Common myeloid progenitor, CD34-positive (primary cell): Measurements from ENCODE around the gene CHRND.

Source experiments
- CTCF ChIA-PET: fragments of 350-600 bp; sonication (Branson Sonifier 250); formaldehyde crosslinking; loops from one replicate; lab custom pipeline; 2021; ENCODE audit warnings: antibody characterized with exemption; lab: Charles Lee
- POLR2A ChIA-PET: fragments of 350-600 bp; sonication (Branson Sonifier 250); formaldehyde crosslinking; loops from one replicate; lab custom pipeline; 2021; ENCODE audit warnings: antibody characterized with exemption; lab: Charles Lee
- DNase-seq, 3 donors: peaks; one replicate each; pipeline versions ENCODE4 v3.0.0 to v3.0.0-alpha.2; 2013
- H3K27ac ChIP-seq, 2 experiments: 1 replicate in 1 of 2; 2 replicates in 1 of 2; pipeline ENCODE4 v1.7.0; 2013; ENCODE audit warnings: inconsistent platforms in 2 of 2, low read length in 2 of 2, mild to moderate bottlenecking in 2 of 2, low read depth in 1 of 2, moderate library complexity in 1 of 2; ENCODE audit not compliant: severe bottlenecking in 2 of 2, insufficient read depth in 1 of 2, poor library complexity in 1 of 2
- H3K27me3 ChIP-seq, 5 experiments: replicated peaks in 2 of 5; 1 replicate in 3 of 5; 2 replicates in 2 of 5; pipeline versions ENCODE4 v1.6.1 to v1.7.0; 2013; ENCODE audit warnings: low read length in 4 of 5, mild to moderate bottlenecking in 2 of 5, moderate library complexity in 2 of 5, inconsistent platforms in 1 of 5; ENCODE audit not compliant: insufficient read depth in 5 of 5, control insufficient read depth in 4 of 5
- H3K36me3 ChIP-seq, 4 experiments: 1 replicate in 2 of 4; 2 replicates in 2 of 4; pipeline versions ENCODE4 v1.6.1 to v1.7.0; 2013; ENCODE audit warnings: low read length in 3 of 4, control low read depth in 1 of 4, mild to moderate bottlenecking in 1 of 4; ENCODE audit not compliant: control insufficient read depth in 4 of 4, insufficient read depth in 4 of 4
- H3K4me1 ChIP-seq, 4 experiments: 1 replicate in 3 of 4; 2 replicates in 1 of 4; pipeline versions ENCODE4 v1.6.1 to v1.7.1; 2013; ENCODE audit warnings: low read length in 3 of 4, mild to moderate bottlenecking in 3 of 4, control low read depth in 1 of 4, inconsistent platforms in 1 of 4, moderate library complexity in 1 of 4; ENCODE audit not compliant: control insufficient read depth in 4 of 4, insufficient read depth in 4 of 4; ENCODE audit errors: control extremely low read depth in 1 of 4
- H3K4me3 ChIP-seq, 7 experiments: 1 replicate in 4 of 7; 2 replicates in 3 of 7; pipeline versions ENCODE4 v1.5.1 to v1.7.0; 2013; ENCODE audit warnings: mild to moderate bottlenecking in 7 of 7, low read length in 6 of 7, moderate library complexity in 6 of 7, inconsistent platforms in 2 of 7, low read depth in 2 of 7, control low read depth in 1 of 7; ENCODE audit not compliant: insufficient read depth in 4 of 7, control insufficient read depth in 1 of 7; ENCODE audit errors: extremely low read depth in 1 of 7
- H3K9me3 ChIP-seq, 5 experiments: 1 replicate in 4 of 5; 2 replicates in 1 of 5; pipeline versions ENCODE4 v1.6.1 to v1.7.1; 2013; ENCODE audit warnings: low read length in 4 of 5, mild to moderate bottlenecking in 2 of 5, inconsistent platforms in 1 of 5, low read depth in 1 of 5, moderate library complexity in 1 of 5; ENCODE audit not compliant: control insufficient read depth in 4 of 5, insufficient read depth in 2 of 5; ENCODE audit errors: control extremely low read depth in 1 of 5
- WGBS: methylation state at CpG from one replicate; pipeline ENCODE4 v1.1.5; 2013; ENCODE audit not compliant: insufficient coverage; 5-methylcytosine and 5-hydroxymethylcytosine counted together

The CHRND gene

GRCh38 chr2:232549655-232550353, 23.8 kb downstream of the CHRND start:
- CTCF ChIA-PET, result interaction anchor here (0.6 to 1.6 kb wide), 3 partner anchors 18 to 28 kb away, joined by 3 to 4 read pairs (median 3); no protein-coding TSS in a partner anchor
- Histone ChIP-seq H3K27ac (peak overlapping the region; percentile 74 to 90), H3K4me3 (peak overlapping the region; percentile 79 to 91 (median 87)), H3K36me3 (peaks cover 7 to 24% (median 17%) of the 10 kb centered on the region in 4 experiments), H3K27me3 (no peaks in the 10 kb centered on the region), H3K4me1 (peaks cover 11 to 28% (median 18%) of the 10 kb centered on the region in 4 experiments), H3K9me3 (peaks cover 0 to 4% (median 0%) of the 10 kb centered on the region in 5 experiments)
- POLR2A ChIA-PET, result interaction anchor here (1.2 kb wide), 1 partner anchor 26 kb away, joined by 3 read pairs; no protein-coding TSS in a partner anchor
- peak in 1 of 3 donors; percentile 68 for DNase-seq
- 17% methylated on average over 12 of the region's 21 CpGs for WGBS

GRCh38 chr2:232550354-232551249, 24.6 kb downstream of the CHRND start, which contains the start of the genes EIF4E2 and TIGD1:
EIF4E2 (plus strand) TSS chr2:232550689; CDS start chr2:232550725, 36 bp downstream.
TIGD1 (minus strand) TSS chr2:232550557; CDS start chr2:232549882, 675 bp downstream.
- WGBS, result 0% methylated on average over 52 of the region's 81 CpGs
- H3K4me3 ChIP-seq, result peak within 1 kb of the TSS; percentile 79 to 91 (median 87)
- peak; percentile 95 to 99 (median 98) for DNase-seq
- H3K27me3 ChIP-seq, result no peaks in the 10 kb centered on the region
- POLR2A ChIA-PET, result interaction anchor here (0.6 to 1.2 kb wide), 3 partner anchors 12 to 39 kb away, joined by 3 to 4 read pairs (median 3); no protein-coding TSS in a partner anchor
- H3K27ac ChIP-seq, result peak within 1 kb of the TSS; percentile 74 to 90
- CTCF ChIA-PET, result interaction anchor here (0.6 to 1.6 kb wide), 2 partner anchors 19 to 28 kb away, joined by 3 to 4 read pairs; no protein-coding TSS in a partner anchor
- peaks cover 11 to 28% (median 18%) of the 10 kb centered on the region in 4 experiments for H3K4me1 ChIP-seq
- H3K36me3 ChIP-seq, result peaks cover 7 to 26% (median 15%) of the 10 kb centered on the region in 4 experiments
- peaks cover 0 to 4% (median 0%) of the 10 kb centered on the region in 5 experiments for H3K9me3 ChIP-seq

GRCh38 chr2:232551250-232551638, 25.3 kb downstream of the CHRND start:
- peaks cover 0 to 4% (median 0%) of the 10 kb centered on the region in 5 experiments for H3K9me3 ChIP-seq
- POLR2A ChIA-PET, result interaction anchor here (0.6 to 1.2 kb wide), 3 partner anchors 11 to 40 kb away, joined by 3 to 4 read pairs (median 3); no protein-coding TSS in a partner anchor
- H3K27ac ChIP-seq, result peak overlapping the region; percentile 74 to 90
- peaks cover 3 to 27% (median 14%) of the 10 kb centered on the region in 4 experiments for H3K36me3 ChIP-seq
- H3K4me1 ChIP-seq, result peaks cover 11 to 27% (median 16%) of the 10 kb centered on the region in 4 experiments
- no peaks in the 10 kb centered on the region for H3K27me3 ChIP-seq
- H3K4me3 ChIP-seq, result peak overlapping the region; percentile 70 to 91 (median 87)
- DNase-seq, result peak in 2 of 3 donors; percentile 65 to 73
- WGBS, result 0% methylated on average over 1 of the region's 7 CpGs
- CTCF ChIA-PET, result interaction anchor here (1.6 kb wide), 1 partner anchor 29 kb away, joined by 4 read pairs; no protein-coding TSS in a partner anchor

GRCh38 chr2:232551776-232552175, 25.8 kb downstream of the CHRND start:
- WGBS, result 92% methylated on average over 4 of the region's 4 CpGs
- peaks cover 11 to 23% (median 14%) of the 10 kb centered on the region in 4 experiments for H3K4me1 ChIP-seq
- ChIA-PET POLR2A (no interaction called here), CTCF (no interaction called here)
- peak overlapping the region in 4 of 7 experiments; percentile 86 to 91 (median 90) for H3K4me3 ChIP-seq
- DNase-seq, result no peak
- H3K27me3 ChIP-seq, result no peaks in the 10 kb centered on the region
- H3K9me3 ChIP-seq, result peaks cover 0 to 3% (median 0%) of the 10 kb centered on the region in 5 experiments
- H3K36me3 ChIP-seq, result peaks cover 4 to 28% (median 12%) of the 10 kb centered on the region in 4 experiments
- no peak overlapping the region for H3K27ac ChIP-seq

- H3K4me3 ChIP-seq, result no peak overlapping the region
- DNase-seq, result no peak
- no peaks in the 10 kb centered on the region for H3K9me3 ChIP-seq
- H3K27me3 ChIP-seq, result no peaks in the 10 kb centered on the region
- 97% methylated on average over 3 of the region's 3 CpGs for WGBS
- POLR2A ChIA-PET, result no interaction called here
- H3K36me3 ChIP-seq, result peaks cover 12 to 48% (median 31%) of the 10 kb centered on the region in 4 experiments
- H3K4me1 ChIP-seq, result peaks cover 5 to 13% (median 10%) of the 10 kb centered on the region in 4 experiments
- CTCF ChIA-PET, result no interaction called here
- no peak overlapping the region for H3K27ac ChIP-seq
These were observed 30.5 kb downstream of the CHRND start for GRCh38 chr2:232556426-232556825.

- peaks cover 10 to 78% (median 49%) of the 10 kb centered on the region in 4 experiments for H3K36me3 ChIP-seq
- DNase-seq, result no peak
- no peaks in the 10 kb centered on the region for H3K27me3 ChIP-seq
- POLR2A ChIA-PET, result interaction anchor here (1.5 kb wide), 1 partner anchor 12 kb away, joined by 4 read pairs; the partner anchor contains the start of gene EIF4E2
- CTCF ChIA-PET, result interaction anchor here (1.3 to 2.1 kb wide), 2 partner anchors 9 kb away, joined by 4 to 8 read pairs; no protein-coding TSS in a partner anchor
- H3K4me1 ChIP-seq, result no peaks in the 10 kb centered on the region
- H3K9me3 ChIP-seq, result no peaks in the 10 kb centered on the region
- H3K4me3 ChIP-seq, result no peak overlapping the region
- WGBS, result 94% methylated on average over 7 of the region's 8 CpGs
- H3K27ac ChIP-seq, result no peak overlapping the region
These were observed 36.7 kb downstream of the CHRND start for GRCh38 chr2:232562515-232563151.
